ENCODE measurements around the gene TENM4. TPM values are rescaled to one million over a fixed set of nuclear protein-coding genes. Genes with fewer than 3 reads are reported as not detected.
"Not testable (repeated sequence)": the region's sequence is repeated elsewhere in the genome, so short reads cannot be mapped to it uniquely, and the experiment has no call there.

Gene TENM4
- total RNA-seq, 1 donor from 2014 or later, result 16.9 TPM

GRCh38 chr11:78910322-78910721 is 530.5 kb downstream of the TENM4 start:
- no peak for DNase-seq (ENCODE audit: low spot score)

- no peak for DNase-seq (ENCODE audit: low spot score)
Observed at GRCh38 chr11:78909386-78909785, 531.4 kb downstream of the TENM4 start.

DNA sequence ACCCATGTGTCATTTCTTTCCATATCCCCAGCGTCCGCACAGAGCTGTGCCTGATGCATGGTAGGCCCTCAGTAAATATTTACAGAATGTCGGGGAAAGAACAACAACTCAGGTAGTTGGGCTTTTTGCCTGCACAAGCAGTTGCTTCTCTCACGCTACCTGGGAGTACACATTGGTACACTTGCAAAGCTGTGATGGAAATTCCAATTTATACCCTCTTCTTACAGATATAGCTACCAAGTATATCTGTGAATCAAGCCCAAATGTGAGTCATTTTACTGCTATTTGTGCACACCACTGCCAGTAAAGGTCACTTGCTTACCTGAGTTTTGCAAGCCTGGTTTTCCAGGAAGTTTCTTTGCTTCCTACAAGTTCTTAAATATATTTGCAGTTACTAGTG is 533.2 kb downstream of the TENM4 start:
- DNase-seq (ENCODE audit: low spot score), result no peak

DNA sequence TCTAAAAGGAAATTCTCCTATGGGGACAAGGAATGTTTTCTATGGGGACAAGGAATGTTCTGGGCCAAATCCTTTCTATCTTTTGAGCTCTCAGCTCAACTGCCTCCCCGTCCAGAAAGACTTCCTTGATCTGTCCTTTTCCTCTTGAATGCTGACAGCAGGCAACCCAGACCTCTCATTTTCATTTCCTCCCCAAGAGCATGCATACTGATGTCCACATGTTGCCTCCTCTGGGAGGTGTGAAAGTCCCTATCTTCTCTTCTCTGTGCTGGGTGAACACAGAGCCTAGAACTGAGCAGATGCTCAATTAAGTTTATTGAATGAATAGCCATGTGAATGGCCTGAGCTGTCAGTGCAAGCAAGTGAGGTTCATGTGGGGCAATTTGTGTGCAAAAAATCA is 534.3 kb downstream of the TENM4 start:
- DNase-seq (ENCODE audit: low spot score), result no peak

DNA sequence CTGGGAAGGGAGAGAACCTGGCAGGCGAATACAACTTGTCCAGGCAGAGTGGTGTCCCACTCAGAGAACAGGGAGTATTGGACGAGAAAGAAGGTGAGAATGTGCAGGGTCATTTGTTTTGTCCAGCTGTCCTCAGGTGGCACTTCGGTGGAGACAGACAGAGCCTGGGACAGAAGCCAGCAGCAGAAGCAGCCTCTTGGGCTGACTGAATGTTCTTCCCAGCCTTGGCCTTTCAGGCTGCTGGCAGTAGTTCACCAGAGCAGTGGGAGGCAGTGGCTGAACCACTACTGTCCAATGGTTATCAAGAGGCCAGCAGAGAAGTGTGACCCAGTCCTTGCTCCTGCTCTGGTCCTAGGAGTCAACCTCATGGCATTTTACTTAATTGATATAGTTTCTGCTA is 535.1 kb downstream of the TENM4 start:
- no peak for DNase-seq (ENCODE audit: low spot score)

DNA sequence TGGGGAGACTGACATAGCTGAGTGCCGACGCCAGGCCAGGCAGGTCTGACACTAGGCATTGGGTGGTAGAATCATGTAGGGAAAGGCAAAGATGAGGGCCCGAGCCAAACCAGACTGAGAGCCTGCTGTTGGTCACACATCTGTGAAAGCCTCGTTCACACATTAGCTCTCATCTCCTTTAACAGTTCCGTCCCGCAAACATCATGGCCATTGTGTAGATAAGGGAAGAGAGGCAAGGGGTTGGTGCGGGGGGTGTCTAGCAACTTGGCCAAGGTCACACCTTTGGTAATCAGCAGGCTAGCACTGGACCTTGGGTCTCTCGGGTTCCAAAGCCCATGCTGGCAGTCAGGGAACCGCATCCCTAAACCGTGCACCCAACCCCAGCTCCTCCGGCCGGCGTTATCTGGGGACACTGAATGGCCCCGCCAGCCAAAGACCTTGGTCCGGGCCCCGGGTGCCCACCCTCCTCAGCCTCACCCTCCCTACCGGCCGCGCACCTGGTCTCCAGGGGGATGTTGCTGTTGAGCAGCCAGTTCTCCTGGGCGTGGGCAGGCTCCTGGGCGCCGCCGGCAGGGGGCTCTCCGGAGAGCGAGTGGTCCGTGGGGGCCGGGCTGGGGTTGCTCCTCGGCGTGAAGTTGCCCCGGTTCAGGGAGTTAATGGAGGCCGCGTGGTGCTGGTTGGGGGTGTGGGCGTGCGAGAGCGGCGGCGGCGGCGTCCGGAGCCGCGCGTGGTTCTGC is 537.9 kb downstream of the TENM4 start:
- no peak for DNase-seq (ENCODE audit: low spot score)

GRCh38 chr11:78901831-78902230 is 539.0 kb downstream of the TENM4 start:
- DNase-seq (ENCODE audit: low spot score), result no peak

GRCh38 chr11:78898266-78898775 is 542.5 kb downstream of the TENM4 start:
- no peak for DNase-seq (ENCODE audit: low spot score)

DNA sequence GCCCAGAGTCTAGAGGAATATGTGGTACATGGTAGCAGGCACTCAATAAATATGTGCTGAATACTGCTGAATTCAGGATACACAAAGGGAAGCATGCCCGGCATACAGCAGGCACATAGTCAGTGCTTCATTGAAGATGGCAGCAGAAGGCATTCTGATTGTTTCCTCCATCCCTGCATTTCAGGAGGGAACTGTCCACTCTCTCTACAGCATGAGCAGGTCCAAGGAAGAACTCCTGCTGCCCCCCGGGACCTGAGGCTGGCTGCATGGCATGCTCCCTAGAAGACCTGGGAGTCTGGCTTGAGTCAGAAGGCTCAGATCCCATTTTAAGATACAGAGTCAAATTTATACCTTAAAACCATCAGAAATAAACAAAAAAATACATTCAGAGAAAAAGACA is 546.8 kb downstream of the TENM4 start:
- no peak for DNase-seq (ENCODE audit: low spot score)

DNA sequence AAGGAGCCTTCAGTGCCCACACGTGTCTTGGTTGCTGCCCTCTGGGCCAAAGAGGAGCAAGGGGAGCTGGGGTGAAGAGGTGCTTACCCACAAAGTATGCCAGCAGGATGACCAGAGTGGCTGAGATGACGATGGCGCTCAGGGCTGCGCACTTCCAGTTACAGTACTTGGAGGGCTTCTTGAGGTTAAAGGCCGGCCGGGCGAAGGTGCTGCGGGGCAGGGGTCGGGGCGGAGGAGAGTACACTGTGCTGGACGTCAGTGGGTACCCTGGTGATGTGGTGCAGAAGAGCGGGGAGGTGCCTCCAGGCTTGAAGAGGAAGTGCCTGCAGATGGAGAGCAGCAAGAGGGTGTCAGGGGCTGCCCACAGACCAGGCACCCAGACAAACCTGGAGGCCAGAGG is 551.1 kb downstream of the TENM4 start:
- no peak for DNase-seq (ENCODE audit: low spot score)

GRCh38 chr11:78886616-78887015 is 554.2 kb downstream of the TENM4 start:
- DNase-seq (ENCODE audit: low spot score), result no peak

- no peak for DNase-seq (ENCODE audit: low spot score)
Observed at GRCh38 chr11:78884761-78885160, 556.1 kb downstream of the TENM4 start.

DNA sequence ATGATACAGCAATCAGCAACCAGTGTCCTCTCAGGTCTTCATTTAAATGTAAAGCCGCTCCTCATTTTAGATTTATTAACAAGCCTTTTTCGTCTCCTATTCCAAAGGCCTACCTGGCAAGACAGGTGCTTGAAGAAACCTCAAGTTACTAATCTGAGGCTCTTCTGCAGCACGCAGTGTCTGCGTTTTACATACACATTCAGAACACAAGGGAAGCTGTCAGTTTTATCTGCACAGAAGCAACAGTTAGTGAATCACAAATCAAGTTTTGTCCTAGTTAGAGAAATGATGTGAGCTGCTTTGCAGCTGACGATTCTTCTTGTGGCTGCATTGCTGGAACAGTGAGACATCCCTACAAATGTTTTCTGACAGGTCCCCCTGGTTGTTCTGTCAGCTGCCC is 557.3 kb downstream of the TENM4 start:
- no peak for DNase-seq (ENCODE audit: low spot score)

DNA sequence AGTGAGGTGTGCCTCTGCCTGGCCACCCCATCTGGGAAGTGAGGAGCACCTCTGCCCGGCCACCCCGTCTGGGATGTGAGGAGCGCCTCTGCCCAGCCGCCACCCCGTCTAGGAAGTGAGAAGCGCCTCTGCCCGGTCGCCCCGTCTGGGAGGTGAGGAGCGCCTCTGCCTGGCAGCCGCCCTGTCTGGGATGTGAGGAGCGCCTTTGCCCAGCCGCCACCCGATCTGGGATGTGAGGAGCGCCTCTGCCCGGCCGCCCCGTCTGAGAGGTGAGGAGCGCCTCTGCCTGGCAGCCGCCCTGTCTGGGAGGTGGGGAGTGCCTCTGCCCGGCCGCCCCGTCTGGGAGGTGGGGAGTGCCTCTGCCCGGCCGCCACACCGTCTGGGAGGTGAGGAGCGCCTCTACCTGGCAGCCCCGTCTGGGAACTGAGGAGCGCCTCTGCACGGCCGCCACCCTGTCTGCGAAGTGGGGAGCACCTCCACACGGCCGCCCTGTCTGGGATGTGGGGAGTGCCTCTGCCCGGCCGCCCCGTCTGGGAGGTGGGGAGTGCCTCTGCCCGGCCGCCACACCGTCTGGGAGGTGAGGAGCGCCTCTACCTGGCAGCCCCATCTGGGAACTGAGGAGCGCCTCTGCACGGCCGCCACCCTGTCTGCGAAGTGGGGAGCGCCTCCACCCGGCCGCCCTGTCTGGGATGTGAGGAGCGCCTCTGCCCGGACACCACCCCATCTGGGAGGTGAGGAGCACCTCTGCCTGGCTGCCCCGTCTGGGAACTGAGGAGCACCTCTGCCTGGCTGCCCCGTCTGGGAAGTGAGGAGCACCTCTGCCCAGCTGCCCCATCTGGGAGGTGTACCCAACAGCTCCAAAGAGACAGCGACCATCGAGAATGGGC is 561.5 kb downstream of the TENM4 start:
- not testable (repeated sequence) for DNase-seq (ENCODE audit: low spot score)

- no peak for DNase-seq (ENCODE audit: low spot score)
Observed at GRCh38 chr11:78878631-78879030, 562.2 kb downstream of the TENM4 start.

DNA sequence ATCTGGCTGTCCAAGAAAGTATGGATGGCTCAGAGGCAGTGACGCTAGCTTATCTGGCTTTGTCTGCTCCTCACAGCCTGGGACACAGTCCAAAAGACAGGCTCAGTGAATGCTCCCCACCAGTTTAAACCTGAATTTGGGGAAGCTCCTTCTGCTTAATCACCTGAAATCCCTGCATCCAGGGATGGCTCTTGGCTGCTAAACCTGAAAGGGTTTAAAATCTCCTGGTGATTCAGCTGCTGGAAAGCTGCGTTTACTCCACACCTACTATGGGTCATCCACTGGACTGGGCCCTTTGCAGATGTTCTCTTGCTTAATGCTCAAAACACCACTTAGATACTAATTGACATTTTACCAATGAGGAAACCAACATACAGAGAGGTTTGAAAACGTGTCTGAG is 564.2 kb downstream of the TENM4 start:
- peak; percentile 76 for DNase-seq (ENCODE audit: low spot score)

DNA sequence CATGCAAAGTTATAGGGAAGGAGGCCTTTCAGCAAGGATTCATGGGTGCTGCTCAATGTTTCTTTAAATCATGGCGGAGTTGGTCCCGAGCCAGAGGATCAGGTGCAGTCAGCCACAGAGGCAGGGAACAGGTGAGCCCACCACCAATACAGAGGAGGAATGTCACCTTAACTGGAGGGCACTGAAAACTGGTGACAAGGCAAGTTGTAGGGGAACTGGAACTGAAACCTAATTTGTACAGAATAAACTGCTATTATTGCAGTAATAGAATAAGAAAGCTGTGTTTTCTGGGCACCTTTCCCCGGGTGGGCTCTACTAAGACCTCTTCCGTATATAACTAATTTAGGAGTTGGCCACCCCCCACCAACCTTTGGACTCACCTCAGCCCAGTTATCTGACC is 570.2 kb downstream of the TENM4 start:
- no peak for DNase-seq (ENCODE audit: low spot score)

- no peak for DNase-seq (ENCODE audit: low spot score)
Observed at GRCh38 chr11:78869293-78869692, 571.5 kb downstream of the TENM4 start.

DNA sequence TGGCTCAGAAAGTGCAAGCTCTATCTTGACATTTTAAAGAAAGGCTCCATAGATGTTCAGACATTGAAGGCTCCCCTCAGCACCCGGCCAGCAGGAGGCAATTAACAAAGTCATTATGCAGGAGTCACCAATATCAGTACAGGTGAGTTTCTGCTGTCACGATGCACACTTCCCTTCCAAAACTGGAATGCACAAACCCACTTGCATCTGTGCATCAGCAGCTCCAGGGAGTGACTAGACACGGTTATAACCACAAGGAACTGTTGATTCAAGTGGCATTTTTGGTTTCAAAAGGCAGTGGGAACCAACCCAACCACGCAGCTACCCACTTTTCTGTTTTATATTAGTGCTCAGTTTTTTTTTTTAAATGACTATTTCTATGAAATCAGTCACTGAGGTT is 572.3 kb downstream of the TENM4 start:
- no peak for DNase-seq (ENCODE audit: low spot score)

DNA sequence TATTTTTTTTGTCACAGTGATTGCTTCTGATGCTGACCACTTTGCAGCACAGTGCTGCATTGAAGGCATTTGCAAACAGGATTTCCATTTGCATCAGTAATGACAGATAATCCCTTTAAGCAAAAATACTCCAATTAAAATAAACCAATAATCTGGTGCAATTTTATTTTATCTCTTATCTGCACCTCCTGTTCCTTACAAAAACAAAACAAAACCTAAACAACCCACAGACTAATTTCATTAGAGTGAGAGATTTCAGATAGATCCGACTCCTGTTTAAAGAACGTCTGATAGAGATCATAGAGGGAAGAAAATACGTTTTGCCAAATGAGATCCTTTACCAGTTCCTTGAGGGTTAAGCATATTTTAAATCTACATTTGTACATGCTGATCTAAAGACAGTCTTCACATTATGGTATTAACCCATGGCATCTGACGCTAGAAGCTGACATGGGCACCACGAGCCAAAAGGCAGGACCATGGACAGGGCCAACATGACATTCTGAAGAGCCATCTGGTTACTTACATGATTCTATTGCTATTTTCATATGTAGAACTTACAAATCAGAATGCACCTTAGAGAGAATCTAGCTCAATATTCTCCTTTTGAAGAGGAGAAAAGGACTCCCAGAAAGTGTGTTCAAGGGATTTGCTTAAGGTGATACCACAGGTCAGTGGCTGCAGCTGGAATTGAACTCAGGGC is 580.0 kb downstream of the TENM4 start:
- peak; percentile 41 for DNase-seq (ENCODE audit: low spot score)

GRCh38 chr11:78857688-78858087 is 583.1 kb downstream of the TENM4 start:
- DNase-seq (ENCODE audit: low spot score), result peak; percentile 64

DNA sequence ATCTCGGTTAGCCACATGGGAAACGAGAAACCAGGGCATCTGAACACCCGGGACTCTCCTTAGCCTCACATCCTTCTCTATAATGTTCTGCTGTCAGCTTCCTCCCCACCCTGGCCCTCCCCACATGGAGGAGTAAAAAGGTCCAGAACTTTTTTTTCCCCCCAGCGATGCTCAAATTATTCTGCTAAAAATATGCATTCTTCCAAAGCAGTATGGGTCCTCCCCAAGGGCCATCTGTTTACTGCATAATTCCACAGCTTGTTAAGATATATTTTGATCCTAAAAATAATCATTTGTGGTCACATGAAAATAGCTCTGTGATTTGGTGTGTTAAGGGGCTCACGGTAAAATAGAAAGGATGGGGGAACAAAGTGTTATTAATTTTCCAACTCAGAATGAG is 584.6 kb downstream of the TENM4 start:
- no peak for DNase-seq (ENCODE audit: low spot score)

Data from umbilical cord (tissue), 2 donors.